SK-MEL-5 (cell line): Measurements from ENCODE around the gene CHST11. TPM values are rescaled to one million over a fixed set of nuclear protein-coding genes. Genes with fewer than 3 reads are reported as not detected.

Experiments
- DNase-seq: peaks from one replicate; pipeline ENCODE4 v3.0.0-alpha.2; 2016; ENCODE audit warnings: low read depth, low spot score
- in situ Hi-C: cut with HindIII; loops from 2 replicates; pipeline ENCODE4 v1.10.0; 2016; ENCODE audit warnings: low sequenced_read_pairs, high pct_unique_total_duplicates, low pct_unique_long_range_greater_than_20kb
- total RNA-seq: library from RNA; depleted of rRNA; stranded (reverse); fragments of >200 nt; shearing (Covaris generic); gene quantifications from 2 replicates; pipeline ENCODE4 v1.2.3, GENCODE V29; 2014

The CHST11 gene
- total RNA-seq, 1 experiment from 2014 or later: 27.4 TPM

- DNase-seq: peak; percentile 61
- in situ Hi-C loops: no loop called here
These were observed 197.2 kb downstream of the CHST11 start for GRCh38 chr12:104653730-104654664.

- no peak for DNase-seq
- in situ Hi-C loops: no loop called here
These were observed 198.2 kb downstream of the CHST11 start for GRCh38 chr12:104654665-104655609.

GRCh38 chr12:104656383-104656782 is 199.6 kb downstream of the CHST11 start:
- DNase-seq: no peak
- in situ Hi-C loops: no loop called here

- no peak for DNase-seq
- in situ Hi-C loops: no loop called here
These were observed 200.2 kb downstream of the CHST11 start for GRCh38 chr12:104656921-104657320.

GRCh38 chr12:104657726-104658484 is 201.2 kb downstream of the CHST11 start:
- in situ Hi-C loops: no loop called here
- no peak for DNase-seq

- in situ Hi-C loops: no loop called here
- no peak for DNase-seq
These were observed 202.3 kb downstream of the CHST11 start for GRCh38 chr12:104659058-104659457.

- in situ Hi-C loops: no loop called here
- no peak for DNase-seq
These were observed 205.5 kb downstream of the CHST11 start for GRCh38 chr12:104662203-104662602.

GRCh38 chr12:104662908-104663307 is 206.2 kb downstream of the CHST11 start:
- in situ Hi-C loops: no loop called here
- DNase-seq: no peak

GRCh38 chr12:104664351-104664750 is 207.6 kb downstream of the CHST11 start:
- DNase-seq: no peak
- in situ Hi-C loops: no loop called here

GRCh38 chr12:104665296-104665695 is 208.5 kb downstream of the CHST11 start:
- no peak for DNase-seq
- in situ Hi-C loops: no loop called here

GRCh38 chr12:104667139-104667538 is 210.4 kb downstream of the CHST11 start:
- no peak for DNase-seq
- in situ Hi-C loops: no loop called here

- DNase-seq: peak; percentile 88
- in situ Hi-C loops: no loop called here
These were observed 211.5 kb downstream of the CHST11 start for GRCh38 chr12:104668274-104668718.

GRCh38 chr12:104669089-104669721 is 212.5 kb downstream of the CHST11 start:
- peak; percentile 77 for DNase-seq
- in situ Hi-C loops: no loop called here

GRCh38 chr12:104669851-104670337 is 213.1 kb downstream of the CHST11 start:
- no peak for DNase-seq
- in situ Hi-C loops: no loop called here

GRCh38 chr12:104670439-104671408 is 214.0 kb downstream of the CHST11 start:
- in situ Hi-C loops: no loop called here
- DNase-seq: no peak
